Globus pallidus (tissue), 1 donor: Measurements from ENCODE around the gene TSC2.
"Not testable (repeated sequence)": the region's sequence is repeated elsewhere in the genome, so short reads cannot be mapped to it uniquely, and the experiment has no call there.

ENCODE experiments used
- DNase-seq: peaks from one replicate; pipeline ENCODE4 v3.0.0-alpha.2; 2015; ENCODE audit warnings: low spot score

Gene TSC2

GRCh38 chr16:2009791-2010510, 37.8 kb upstream of the TSC2 start, which contains the start of gene ZNF598:
Gene ZNF598, minus strand, starts transcription at chr16:2009821.
- peak; percentile 88 for DNase-seq

DNA sequence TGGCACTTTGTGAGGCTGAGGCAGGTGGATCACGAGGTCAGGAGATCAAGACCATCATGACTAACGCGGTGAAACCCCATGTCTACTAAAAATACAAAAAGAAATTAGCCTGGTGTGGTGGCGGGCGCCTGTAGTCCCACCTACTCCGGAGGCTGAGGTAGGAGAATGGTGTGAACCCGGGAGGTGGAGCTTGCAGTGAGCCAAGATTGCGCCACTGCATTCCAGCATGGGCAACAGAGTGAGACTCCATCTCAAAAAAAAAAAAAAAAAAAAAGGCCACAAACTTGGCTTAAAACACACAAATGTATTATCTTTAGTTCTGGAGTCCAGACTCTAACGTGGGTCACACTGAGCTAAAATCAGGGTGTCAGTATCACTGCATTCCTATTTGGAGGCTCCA, 36.1 kb upstream of the TSC2 start:
- DNase-seq, result not testable (repeated sequence)

- no peak for DNase-seq
Observed at GRCh38 chr16:2013527-2013926, 34.3 kb upstream of the TSC2 start.

- DNase-seq, result no peak
Observed at GRCh38 chr16:2015117-2015946, 32.5 kb upstream of the TSC2 start.

DNA sequence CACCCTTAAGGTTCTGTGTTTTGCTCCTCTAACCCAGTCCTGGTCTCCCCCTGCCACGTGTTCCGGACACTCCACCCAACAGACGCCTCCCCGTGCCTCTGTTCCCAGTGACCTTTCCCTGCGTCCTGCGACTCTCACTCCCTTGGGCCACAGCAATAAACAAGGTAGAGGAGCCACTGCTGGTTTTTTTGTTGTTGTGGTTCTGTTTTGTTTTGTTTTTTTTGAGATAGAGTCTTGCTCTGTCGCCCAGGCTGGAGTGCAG, 31.9 kb upstream of the TSC2 start:
- DNase-seq, result no peak

DNA sequence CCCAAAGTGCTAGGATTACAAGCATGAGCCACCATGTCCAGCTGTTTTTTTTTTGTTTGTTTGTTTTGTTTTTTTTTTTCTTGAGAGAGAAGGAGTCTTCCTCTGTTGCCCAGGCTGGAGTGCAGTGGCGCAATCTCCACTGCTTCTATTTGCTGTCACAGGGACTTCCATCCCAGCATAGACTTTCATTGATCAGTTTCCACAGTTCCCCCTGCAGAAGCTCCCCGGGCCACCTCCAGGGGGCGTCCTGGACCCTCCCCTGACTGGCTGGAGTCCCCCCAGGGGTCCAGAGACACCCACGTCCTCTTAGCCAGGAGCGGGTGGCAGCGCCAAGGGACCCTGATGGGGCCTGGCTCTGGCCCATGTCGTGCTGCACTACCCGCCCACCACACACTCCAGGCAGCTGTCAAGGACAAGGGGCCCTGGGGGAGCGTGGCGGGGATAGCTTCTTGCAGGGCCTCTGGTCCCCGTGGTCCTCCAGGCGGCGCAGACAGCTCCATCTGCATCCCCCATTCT, 31.3 kb upstream of the TSC2 start:
- no peak for DNase-seq

DNA sequence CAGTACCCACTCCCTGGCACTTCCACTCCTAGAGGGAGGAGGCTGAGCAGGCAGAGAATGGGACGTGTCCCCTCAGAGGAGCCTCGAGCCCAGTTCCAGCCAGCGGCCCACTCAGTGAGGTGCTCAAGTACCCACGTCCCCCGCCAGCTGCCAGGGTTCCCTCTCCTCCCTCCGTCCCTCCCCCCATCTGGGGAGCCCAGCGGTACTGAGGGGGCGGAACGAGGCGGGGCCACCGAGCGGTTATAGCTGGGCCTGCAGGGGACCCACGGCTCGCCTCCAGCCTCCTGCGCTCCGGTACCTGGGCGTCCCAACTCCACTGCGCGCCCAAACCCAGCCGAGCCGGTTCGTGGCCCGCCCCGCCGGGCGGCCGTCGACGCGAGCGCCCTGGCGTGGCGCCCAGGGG, 28.3 kb upstream of the TSC2 start, which contains the start of gene NPW:
NPW (plus strand) TSS at position 268 of the 403 bp plus-strand sequence.
- DNase-seq, result no peak

DNA sequence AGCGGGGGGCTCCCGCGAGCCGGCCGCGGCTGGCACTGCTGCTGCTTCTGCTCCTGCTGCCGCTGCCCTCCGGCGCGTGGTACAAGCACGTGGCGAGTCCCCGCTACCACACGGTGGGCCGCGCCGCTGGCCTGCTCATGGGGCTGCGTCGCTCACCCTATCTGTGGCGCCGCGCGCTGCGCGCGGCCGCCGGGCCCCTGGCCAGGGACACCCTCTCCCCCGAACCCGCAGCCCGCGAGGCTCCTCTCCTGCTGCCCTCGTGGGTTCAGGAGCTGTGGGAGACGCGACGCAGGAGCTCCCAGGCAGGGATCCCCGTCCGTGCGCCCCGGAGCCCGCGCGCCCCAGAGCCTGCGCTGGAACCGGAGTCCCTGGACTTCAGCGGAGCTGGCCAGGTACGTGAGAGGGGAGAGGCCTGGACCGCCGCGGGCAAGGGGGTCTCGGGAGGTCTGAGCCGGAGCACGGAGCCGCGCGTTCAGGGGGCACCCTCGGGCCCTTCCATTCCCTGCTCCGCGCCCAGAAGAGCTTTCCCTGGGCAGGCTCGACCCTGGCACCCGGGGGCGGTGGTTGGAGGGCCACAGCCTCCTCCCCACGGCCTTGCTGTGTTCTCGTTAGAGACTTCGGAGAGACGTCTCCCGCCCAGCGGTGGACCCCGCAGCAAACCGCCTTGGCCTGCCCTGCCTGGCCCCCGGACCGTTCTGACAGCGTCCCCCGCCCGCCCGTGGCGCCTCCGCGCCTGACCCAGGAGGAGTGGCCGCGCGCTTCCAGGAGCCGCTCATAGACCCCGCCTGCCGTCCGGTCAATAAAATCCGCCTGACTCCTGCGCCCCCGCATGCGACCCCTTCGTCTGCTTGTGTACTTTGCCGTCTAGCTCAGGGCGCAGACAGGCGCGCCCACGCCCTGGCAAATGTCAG, 27.6 kb upstream of the TSC2 start:
- no peak for DNase-seq

DNA sequence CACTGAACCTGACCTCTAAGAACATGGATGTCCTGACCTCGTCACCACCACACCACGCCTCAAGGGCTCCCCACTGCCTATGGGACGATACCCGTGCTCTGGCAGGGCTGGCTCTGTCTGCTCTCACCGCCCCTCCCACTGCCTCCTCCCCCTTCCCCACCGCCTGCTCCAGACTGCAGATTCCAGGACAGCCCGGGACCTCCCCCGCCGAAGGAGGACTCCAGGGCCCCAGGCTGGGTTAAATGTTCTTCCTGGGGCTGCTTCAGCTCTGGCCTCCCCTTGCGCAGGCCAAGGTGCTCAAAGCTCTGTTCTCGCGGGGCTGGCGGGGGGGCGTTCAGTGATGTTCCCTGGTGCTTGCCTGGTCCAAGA, 25.1 kb upstream of the TSC2 start:
- no peak for DNase-seq

DNA sequence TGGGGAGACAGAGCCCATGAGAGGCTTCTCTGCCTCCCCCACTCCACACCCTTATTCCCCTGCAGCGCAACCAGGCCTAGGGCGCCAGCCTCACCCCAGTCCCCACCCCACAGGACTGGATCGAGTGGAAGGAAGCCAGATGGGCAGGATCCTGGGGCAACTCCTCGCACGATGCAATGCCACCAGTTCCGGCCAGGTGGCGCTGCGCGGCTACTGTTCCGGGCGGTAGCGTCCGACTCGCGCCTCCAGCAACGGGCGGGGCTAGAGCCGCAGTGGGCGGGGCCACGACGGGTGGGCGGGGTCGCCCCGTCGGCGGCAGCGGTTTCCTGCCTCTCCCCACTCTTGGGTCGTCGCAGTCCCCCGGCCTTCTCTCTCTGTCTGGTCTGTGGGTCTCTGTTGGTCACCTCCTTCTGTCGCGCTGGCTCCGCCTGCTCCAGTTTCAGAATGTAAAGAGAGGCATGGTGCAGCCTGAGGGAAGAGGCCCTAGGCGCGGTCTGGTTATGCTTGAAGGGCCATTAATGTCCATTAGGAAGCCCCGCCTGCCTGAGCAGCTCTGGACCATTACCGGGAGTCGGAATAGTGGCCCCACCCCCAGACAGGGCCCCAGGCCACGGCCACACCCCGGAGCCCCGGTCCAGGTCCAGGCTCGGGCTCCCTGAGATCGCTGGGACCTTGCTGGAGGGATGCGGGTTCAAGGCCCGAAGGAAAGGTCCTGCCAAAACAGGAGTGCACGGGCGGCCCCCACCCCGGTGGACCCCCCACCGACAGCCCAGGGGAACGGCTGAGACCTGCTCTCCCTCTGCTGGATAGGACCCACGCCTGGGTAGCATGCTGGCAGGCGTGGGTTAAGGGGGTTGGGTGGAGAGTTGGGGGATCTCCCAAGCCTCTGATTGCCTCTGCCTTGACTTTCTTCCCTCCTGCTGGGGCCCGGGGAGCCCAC, 24.4 kb upstream of the TSC2 start:
- peak; percentile 81 for DNase-seq

- DNase-seq, result no peak
Observed at GRCh38 chr16:2024032-2024420, 23.8 kb upstream of the TSC2 start.

DNA sequence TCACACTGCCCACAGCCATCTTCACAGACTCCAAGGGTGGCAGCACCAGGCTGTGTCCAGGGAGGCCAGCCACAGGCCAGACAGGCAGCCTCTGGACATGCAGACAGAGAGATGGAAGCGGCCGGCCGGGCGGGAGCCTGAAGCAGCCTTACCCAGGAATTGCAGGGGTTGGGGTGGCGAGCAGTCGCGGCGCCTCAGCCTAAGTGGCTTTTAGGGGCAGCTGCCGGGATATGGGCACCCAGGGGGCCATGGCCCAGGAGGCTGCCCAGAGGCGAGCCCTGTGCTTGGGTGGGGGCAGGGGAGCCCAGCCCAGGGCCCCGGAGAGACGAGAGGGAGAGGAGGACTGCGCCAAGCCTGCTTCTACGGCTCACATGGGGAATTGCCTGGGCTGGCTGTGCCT, 22.5 kb upstream of the TSC2 start:
- no peak for DNase-seq

- DNase-seq, result no peak
Observed at GRCh38 chr16:2025878-2026460, 21.8 kb upstream of the TSC2 start.

DNA sequence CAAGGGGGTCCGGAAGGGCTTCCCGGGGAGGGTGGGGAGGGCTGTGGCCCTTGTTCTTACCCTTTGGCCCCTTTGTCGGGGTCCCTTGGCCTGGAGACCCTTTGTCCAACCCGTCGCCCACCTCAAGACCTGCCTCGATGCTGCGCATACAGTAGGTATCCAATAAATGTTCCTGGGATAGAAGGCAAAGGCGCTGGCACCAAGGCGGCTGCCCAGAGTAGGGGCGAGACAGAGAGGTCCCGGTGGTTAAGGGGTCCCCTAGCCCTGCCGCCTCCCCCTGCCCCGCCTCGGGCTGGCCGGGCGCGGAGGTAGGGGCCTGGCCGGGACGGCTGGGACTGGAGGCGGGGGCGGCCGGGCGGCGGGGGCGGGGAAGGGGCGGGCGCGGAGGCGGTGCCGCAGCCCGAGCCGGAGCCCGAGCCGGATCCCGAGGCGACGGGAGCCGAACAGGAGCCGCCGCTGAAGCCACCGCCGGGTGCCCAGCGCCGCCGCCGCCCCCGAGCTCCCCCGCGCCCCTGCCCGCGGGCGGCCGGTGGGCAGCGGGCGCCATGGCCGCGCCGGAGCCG, 21.2 kb upstream of the TSC2 start, which contains the start of gene NHERF2:
NHERF2 (plus strand) TSS at position 442 of the 563 bp plus-strand sequence; CDS start at position 546, 104 bp downstream.
- no peak for DNase-seq

GRCh38 chr16:2027024-2028010, 20.5 kb upstream of the TSC2 start:
- no peak for DNase-seq

GRCh38 chr16:2028146-2028545, 19.6 kb upstream of the TSC2 start:
- DNase-seq, result no peak

DNA sequence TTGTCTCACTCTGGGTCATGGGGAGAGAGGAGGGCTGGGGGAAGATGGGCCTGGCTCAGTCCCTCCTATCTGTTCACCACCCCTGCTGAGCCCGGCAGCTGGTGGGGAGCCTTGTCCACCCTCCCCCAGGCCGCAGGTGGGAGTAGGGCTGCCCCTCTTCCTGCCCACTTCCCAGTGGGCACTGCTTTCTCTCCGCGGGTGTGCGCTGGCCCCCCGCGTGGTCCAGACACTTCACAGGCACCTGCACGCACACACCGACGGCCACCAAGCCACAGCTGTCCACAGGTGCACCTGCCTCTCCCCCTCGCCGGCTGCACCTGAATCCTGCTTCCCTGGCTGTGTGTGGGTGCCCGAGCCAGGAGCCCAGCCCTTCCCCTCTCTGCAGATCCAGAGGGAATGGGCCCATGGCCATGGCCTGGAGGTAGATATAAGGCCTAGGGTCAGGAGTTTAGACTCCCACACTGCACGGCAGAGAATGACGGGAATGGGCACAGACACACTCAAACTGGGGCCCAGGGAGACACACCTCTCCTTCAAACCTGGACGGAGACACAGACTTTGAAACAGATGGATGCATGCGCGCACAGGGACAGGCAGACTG, 19.1 kb upstream of the TSC2 start:
- DNase-seq, result no peak

GRCh38 chr16:2029350-2029749, 18.4 kb upstream of the TSC2 start:
- DNase-seq, result no peak

GRCh38 chr16:2030036-2030435, 17.7 kb upstream of the TSC2 start:
- DNase-seq, result no peak
